ENCODE results near the gene DR1.

- TF ChIP-seq CTCF (conservative IDR thresholded peaks at IDR 0.05; ENCODE audit: low read depth, low read length): no peak
- TF ChIP-seq EZH2 (IDR thresholded peaks at IDR 0.05; ENCODE audit: borderline replicate concordance, low read depth, low read length, poor library complexity, severe bottlenecking): no peak
These were observed 69.0 kb downstream of the DR1 start for GRCh38 chr1:93414749-93415148.

Data from A673 (cell line).